A673 (cell line): ENCODE measurements around the gene VSIG10L.

Source experiments
- CTCF ChIP-seq: fragments of 300-800, 200-600 bp; sonication (generic); conservative IDR thresholded peaks from 2 replicates; pipeline ENCODE4 v1.5.1; 2017; ENCODE audit warnings: low read depth, mild to moderate bottlenecking, antibody characterized with exemption, low read length, moderate library complexity, mixed read lengths
- EZH2 ChIP-seq: fragments of 200-600 bp; sonication (generic); IDR thresholded peaks from 2 replicates; pipeline ENCODE4 v1.6.1; 2017; ENCODE audit warnings: borderline replicate concordance, low read depth, mild to moderate bottlenecking, mixed read lengths, antibody characterized with exemption, low read length; ENCODE audit not compliant: poor library complexity, severe bottlenecking

DNA sequence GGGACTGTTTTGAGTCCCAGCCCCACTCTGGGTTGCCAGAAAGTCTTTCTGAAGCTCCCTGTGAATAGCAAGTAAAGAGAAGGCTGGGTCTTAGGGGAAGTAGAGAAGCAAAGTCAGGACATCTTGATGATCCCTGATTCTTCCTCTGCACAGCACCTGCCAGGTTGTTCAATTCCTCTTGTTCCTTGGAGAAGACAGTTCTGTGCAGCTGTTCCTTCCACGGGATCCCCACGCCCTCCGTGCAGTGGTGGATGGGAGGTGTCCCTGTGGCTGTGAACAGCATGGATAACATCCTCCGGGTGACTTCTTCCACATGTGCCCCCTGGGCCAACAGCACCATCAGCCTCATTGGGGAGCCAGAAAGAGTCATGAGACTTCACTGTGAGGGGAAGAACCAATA is 59.6 kb downstream of the VSIG10L start:
- TF ChIP-seq CTCF (no peak), EZH2 (no peak)
